GM18951 (cell line): Measurements from ENCODE around the gene OR6B1.

Source experiments
- POLR2A ChIP-seq: IDR thresholded peaks from 4 replicates; pipeline ENCODE4 v1.6.1; 2011; ENCODE audit warnings: mild to moderate bottlenecking; ENCODE audit not compliant: insufficient read length, insufficient read depth; ENCODE audit errors: extremely low read depth
- in situ Hi-C: fragments of 300-500 bp; cut with MboI; formaldehyde crosslinking; loops from one replicate; pipeline ENCODE4 v1.12.0; 2022; ENCODE audit warnings: low sequenced_read_pairs, mixed read lengths, inconsistent platforms; ENCODE audit not compliant: unreplicated experiment

Gene OR6B1

GRCh38 chr7:144000020-144000419 is at the start of gene OR6B1:
OR6B1 (plus strand) TSS chr7:144000320; CDS start chr7:144003997, 3,677 bp downstream.
- in situ Hi-C loops = no loop called here
- TF ChIP-seq POLR2A = no peak

DNA sequence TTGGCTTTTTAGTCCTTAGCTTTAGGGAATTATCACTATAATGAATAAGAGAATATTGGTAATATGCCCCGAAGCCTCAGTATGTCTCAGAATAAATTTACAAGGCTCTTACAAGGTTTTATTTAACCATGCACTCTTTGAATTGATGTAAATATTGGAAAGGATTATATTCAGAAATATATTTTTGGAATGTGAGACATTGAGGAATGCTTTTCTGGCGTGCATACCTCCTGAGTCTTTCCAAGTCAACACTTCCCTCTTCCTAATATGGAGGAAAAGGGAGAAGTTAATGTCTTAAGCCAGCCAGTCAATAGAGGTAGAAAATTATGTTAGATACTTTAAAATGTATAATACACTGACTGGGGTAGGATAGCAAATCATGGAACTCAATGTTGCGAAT is 46.7 kb upstream of the OR6B1 start:
- in situ Hi-C loops = no loop called here
- TF ChIP-seq POLR2A = no peak

DNA sequence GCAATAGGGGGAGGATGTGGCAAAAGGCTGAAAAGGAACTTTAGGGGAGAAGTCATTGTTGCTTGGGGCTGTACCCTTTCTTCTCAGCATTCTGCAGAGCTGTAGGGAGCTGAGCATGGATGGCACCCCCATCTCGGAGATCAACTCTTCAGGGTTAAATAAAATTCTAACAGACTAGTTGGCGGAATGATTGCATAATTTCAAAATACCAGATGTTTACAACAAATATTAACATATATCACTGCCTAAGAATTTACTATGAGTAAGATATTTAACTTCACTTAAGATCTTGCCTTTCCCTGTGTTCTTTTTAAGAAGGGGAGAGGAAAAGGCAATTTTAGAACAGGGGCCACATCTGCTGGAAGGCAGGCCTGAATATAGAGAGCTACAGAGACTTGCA is 46.0 kb upstream of the OR6B1 start:
- in situ Hi-C loops = no loop called here
- TF ChIP-seq POLR2A = no peak

- in situ Hi-C loops = no loop called here
- TF ChIP-seq POLR2A = no peak
These were observed 45.6 kb upstream of the OR6B1 start, which contains the start of gene OR2F1 for GRCh38 chr7:143954544-143954943. OR2F1 (plus strand) TSS chr7:143954844; CDS start chr7:143959971, 5,127 bp downstream.

DNA sequence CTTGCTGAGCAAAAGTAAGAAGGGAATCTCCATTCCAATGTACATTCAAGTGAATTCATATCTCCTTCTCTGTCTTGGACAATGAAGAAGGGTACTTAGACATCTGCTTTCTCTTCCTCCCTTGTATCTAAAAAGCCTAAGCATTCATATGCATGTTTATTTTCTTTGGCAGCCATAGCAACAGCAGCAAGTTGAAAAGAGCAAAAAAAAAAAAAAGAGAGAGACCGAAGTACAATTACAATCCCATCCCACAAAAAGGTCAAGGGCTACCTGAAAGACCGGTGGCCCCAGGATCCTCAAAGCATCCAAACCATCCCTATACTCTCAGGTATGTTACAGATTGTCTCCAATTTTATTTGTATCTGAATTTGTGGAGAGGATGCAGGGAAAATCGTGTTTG is 41.3 kb upstream of the OR6B1 start:
- in situ Hi-C loops = no loop called here
- no peak for TF ChIP-seq POLR2A

DNA sequence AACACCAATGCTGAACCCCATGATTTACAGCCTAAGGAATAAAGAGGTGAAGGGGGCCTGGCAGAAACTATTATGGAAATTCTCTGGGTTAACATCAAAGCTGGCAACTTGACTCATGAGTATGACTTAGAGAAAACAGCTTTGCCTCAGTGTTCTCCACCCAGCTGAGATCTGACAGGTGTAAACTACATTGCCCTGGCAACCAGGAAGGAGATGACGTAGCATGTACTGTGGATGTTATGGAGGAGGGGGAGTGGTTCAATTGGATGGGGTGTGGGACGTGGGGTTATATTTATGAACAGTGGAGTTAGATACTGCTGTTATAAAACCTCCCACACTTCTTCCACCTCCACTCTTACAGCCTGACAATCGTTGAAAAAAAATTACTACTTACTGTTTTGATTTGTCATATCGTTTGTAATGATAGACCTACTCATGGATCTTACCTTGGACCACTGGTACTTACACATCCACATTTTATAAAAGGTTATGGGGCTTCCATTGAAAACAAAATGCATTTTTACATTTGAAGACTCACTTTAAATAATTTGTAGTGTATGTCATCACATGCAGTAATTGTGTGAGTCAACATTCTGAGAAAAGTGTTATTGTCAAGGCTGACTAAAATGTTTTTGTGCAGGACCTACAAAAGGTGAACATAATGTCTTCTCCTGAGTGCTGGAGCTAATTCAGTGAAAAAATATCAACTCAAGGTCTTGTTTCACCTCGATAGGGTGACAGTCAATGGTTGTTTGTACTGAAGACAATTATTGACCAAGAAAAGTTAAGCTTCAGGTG is 39.1 kb upstream of the OR6B1 start:
- in situ Hi-C loops = no loop called here
- no peak for TF ChIP-seq POLR2A

GRCh38 chr7:143965280-143965679 is 34.8 kb upstream of the OR6B1 start:
- TF ChIP-seq POLR2A = no peak
- in situ Hi-C loops = no loop called here

DNA sequence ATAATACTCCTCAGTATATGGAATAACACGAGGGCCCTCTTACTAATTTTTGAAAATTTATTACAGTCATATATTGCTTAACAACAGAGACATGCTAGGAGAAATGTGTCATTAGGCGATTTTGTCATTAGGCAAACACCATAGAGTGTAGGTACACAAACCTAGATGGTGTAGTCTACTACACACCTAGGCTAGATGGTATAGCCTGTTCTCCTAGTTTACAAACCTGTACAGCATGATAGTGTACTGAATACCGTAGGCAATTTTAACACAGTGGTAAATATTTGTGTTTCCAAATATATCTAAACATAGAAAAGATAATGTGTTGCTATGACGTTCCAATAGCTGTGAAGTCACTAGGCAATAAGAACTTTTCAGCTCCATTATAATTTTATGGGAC is 32.7 kb upstream of the OR6B1 start:
- in situ Hi-C loops = no loop called here
- TF ChIP-seq POLR2A = no peak

- no peak for TF ChIP-seq POLR2A
- in situ Hi-C loops = no loop called here
These were observed 26.2 kb upstream of the OR6B1 start for GRCh38 chr7:143973870-143974416.

DNA sequence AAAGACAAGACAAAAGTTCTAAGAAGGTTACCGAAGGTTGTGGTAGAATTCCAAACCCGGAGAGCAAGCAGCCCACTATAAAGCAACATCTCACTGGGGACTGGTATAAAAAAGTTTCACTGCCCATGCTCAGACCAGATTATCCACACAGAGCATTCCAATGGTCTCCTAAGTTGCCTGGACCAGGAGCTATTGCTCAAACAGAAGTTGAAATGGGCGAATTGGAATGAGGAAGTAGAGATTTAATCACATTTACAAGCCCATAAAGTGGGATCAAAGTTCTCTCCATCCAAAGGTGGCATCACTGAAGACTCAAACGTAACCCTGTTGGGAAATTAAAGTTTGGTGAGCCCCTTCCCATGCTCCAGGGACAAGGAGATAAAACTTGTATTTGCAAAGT is 25.7 kb upstream of the OR6B1 start:
- no peak for TF ChIP-seq POLR2A
- in situ Hi-C loops = no loop called here

DNA sequence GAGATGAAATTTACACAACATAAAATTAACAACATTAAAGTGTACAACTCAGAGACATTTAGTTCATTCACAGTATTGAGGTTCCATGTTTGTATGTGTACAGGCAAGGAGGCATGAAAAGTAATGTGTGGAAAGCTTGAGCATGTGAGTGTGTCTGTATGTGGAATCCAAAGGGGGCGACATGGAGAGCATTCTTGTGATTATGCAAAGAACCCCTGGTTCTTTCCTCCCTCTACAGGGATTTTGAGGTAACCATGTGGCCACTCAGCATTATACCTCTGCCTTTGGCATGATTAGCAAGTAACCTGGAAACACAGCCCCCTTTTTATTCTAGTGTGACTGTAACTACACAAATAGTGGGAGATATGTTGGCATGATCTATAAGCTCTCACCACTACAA is 24.5 kb upstream of the OR6B1 start:
- no peak for TF ChIP-seq POLR2A
- in situ Hi-C loops = no loop called here

DNA sequence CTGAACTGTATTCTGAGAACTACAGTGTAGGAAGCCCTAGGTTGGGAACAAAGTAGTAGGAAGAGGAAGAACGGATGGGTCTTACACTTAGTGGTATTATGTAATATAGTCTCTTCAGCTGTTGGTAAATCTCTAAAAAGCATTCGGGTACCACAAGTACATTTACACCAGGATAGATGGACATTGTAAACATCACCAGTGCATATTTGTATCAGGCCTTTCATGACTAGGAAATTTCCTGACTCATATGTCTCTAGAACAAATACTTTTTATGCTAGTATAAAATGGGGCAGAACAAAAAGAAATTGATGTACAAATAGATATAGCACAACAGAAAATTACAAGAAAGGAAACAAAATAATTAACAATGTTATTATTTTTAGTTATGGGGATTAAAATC is 21.5 kb upstream of the OR6B1 start:
- in situ Hi-C loops = no loop called here
- no peak for TF ChIP-seq POLR2A

DNA sequence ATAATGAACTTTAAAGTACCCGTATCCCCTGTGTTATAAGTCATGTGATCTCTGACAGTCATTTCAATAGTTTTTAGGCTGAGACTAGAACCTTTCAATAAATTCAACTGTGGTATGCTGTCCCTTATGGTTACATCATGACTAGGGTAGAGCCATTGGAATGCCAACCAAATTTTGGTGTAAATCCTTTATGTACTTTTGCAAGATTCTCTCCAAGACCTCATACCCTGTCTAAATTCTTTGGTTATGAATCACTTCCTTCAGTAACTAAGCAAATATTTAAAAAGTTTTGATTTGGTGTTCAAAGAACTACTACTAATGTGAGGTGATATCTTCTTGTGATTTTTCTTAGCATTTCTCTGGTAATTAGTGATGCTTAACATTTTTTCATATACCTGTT is 20.8 kb upstream of the OR6B1 start:
- TF ChIP-seq POLR2A = no peak
- in situ Hi-C loops = no loop called here

DNA sequence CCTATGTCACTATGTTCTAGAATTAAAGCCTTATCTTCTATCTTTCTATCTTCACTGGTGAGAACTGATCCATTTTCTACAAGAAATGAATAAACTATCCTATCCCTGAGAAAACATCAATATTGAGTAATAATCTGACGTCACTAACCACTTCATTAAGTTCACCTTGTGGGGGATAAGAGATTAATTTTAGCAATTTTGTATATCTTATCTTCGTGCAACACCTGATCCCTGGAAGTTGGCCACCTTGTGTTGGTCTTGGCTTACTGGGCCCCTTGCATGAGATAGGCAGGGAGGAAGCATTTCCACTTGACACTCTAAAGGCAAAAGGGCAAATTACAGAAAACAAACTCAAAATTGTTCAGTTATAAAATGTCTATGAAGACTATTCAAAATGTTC is 20.1 kb upstream of the OR6B1 start:
- TF ChIP-seq POLR2A = no peak
- in situ Hi-C loops = no loop called here
